Mammary epithelial cell (primary cell): ENCODE results near the gene KCTD6.

Experiments used
- EZH2 ChIP-seq: IDR thresholded peaks from 2 replicates; pipeline ENCODE4 v1.6.1; 2012; ENCODE audit warnings: low read length, inconsistent platforms, borderline replicate concordance
- TF ChIP-seq, protein P1 (sequence below), 2 donors: IDR thresholded peaks in 1 of 2; conservative IDR thresholded peaks in 1 of 2; 2 replicates each; pipeline ENCODE4 v1.5.1; 2011 to 2012; ENCODE audit warnings: inconsistent platforms in 2 of 2, low read length in 2 of 2, mild to moderate bottlenecking in 2 of 2, control low read depth in 1 of 2, low read depth in 1 of 2; ENCODE audit not compliant: insufficient read depth in 1 of 2; ENCODE audit errors: extremely low read depth in 1 of 2

DNA sequence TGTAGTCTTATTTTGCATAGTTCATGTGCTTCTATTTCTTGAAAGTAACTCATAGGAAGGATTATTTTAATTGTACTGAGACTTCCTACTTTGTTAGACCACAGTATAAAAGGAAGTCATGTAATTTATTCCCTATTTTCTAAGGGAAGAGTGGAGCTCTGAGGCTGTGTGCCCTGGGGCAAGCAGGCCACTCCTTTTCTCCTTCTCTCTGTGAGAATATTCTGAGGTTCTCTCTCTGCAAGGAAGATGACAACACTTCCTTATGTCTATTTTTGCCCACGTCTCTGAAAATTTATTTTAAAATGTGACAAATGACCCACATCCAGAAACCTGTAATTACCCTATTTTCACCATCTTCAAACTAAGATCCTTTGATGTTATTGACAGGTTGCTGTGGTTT, 11.0 kb downstream of the KCTD6 start:
- TF ChIP-seq, protein P1, sequence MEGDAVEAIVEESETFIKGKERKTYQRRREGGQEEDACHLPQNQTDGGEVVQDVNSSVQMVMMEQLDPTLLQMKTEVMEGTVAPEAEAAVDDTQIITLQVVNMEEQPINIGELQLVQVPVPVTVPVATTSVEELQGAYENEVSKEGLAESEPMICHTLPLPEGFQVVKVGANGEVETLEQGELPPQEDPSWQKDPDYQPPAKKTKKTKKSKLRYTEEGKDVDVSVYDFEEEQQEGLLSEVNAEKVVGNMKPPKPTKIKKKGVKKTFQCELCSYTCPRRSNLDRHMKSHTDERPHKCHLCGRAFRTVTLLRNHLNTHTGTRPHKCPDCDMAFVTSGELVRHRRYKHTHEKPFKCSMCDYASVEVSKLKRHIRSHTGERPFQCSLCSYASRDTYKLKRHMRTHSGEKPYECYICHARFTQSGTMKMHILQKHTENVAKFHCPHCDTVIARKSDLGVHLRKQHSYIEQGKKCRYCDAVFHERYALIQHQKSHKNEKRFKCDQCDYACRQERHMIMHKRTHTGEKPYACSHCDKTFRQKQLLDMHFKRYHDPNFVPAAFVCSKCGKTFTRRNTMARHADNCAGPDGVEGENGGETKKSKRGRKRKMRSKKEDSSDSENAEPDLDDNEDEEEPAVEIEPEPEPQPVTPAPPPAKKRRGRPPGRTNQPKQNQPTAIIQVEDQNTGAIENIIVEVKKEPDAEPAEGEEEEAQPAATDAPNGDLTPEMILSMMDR (conservative IDR thresholded peaks at IDR 0.05 in 1 of 2, IDR thresholded peaks at IDR 0.05 in 1 of 2; ENCODE audit: extremely low read depth in 1 of 2, insufficient read depth in 1 of 2, low read depth in 1 of 2, low read length in 2 of 2), result no peak
- no peak for TF ChIP-seq EZH2
